ENCODE results near the gene KLHL3. TPM values are rescaled to one million over a fixed set of nuclear protein-coding genes. Genes with fewer than 3 reads are reported as not detected.

The KLHL3 gene
- total RNA-seq, 1 experiment from 2014 or later = 3.5 TPM

- no peak for DNase-seq
- BruUV-seq (replicated peaks) = no TSS peak
- Mint-ChIP-seq H3K27ac (ENCODE audit: unreplicated experiment) (no peak overlapping the region), H3K36me3 (ENCODE audit: insufficient read depth, unreplicated experiment) (no peaks in the 10 kb centered on the region), H3K4me1 (ENCODE audit: low read depth, unreplicated experiment) (no peaks in the 10 kb centered on the region), H3K9me3 (ENCODE audit: unreplicated experiment) (no peaks in the 10 kb centered on the region), H3K4me3 (ENCODE audit: unreplicated experiment) (no peak overlapping the region), H3K27me3 (ENCODE audit: insufficient read depth, unreplicated experiment) (peaks cover 17% of the 10 kb centered on the region)
- H3K27me3 ChIP-seq (replicated peaks; ENCODE audit: control insufficient read depth, insufficient read depth, low read length) = no peaks in the 10 kb centered on the region
- CTCF ChIA-PET = no interaction called here
- no peak overlapping the region for H3K4me3 ChIP-seq (ENCODE audit: low read depth, low read length)
- no peak for TF ChIP-seq CTCF (IDR thresholded peaks at IDR 0.05; ENCODE audit: insufficient read depth in 1 of 2, low read depth in 1 of 2, low read length in 1 of 2, severe bottlenecking in 1 of 2, unreplicated experiment in 1 of 2)
- H3K36me3 ChIP-seq (ENCODE audit: control insufficient read depth, insufficient read depth, low read length) = no peaks in the 10 kb centered on the region
- intact Hi-C loops (cut with micrococcal nuclease; ENCODE audit: unreplicated experiment) = no loop called here
- POLR2A ChIA-PET = no interaction called here
- no peaks in the 10 kb centered on the region for H3K4me1 ChIP-seq
- no peaks in the 10 kb centered on the region for H3K9me3 ChIP-seq
These were observed 152.8 kb downstream of the KLHL3 start for GRCh38 chr5:137583129-137583528.

- H3K4me1 Mint-ChIP-seq (ENCODE audit: low read depth, unreplicated experiment) = no peaks in the 10 kb centered on the region
- DNase-seq = no peak
- no peaks in the 10 kb centered on the region for H3K4me1 ChIP-seq
- H3K27ac Mint-ChIP-seq (ENCODE audit: unreplicated experiment) = no peak overlapping the region
- H3K27me3 Mint-ChIP-seq (ENCODE audit: insufficient read depth, unreplicated experiment) = peaks cover 12% of the 10 kb centered on the region
- POLR2A ChIA-PET = no interaction called here
- no TSS peak for BruUV-seq (replicated peaks)
- no peaks in the 10 kb centered on the region for H3K9me3 Mint-ChIP-seq (ENCODE audit: unreplicated experiment)
- TF ChIP-seq CTCF (IDR thresholded peaks at IDR 0.05; ENCODE audit: insufficient read depth in 1 of 2, low read depth in 1 of 2, low read length in 1 of 2, severe bottlenecking in 1 of 2, unreplicated experiment in 1 of 2) = no peak
- no peaks in the 10 kb centered on the region for H3K27me3 ChIP-seq (replicated peaks; ENCODE audit: control insufficient read depth, insufficient read depth, low read length)
- no peaks in the 10 kb centered on the region for H3K9me3 ChIP-seq
- H3K36me3 ChIP-seq (ENCODE audit: control insufficient read depth, insufficient read depth, low read length) = no peaks in the 10 kb centered on the region
- intact Hi-C loops (cut with micrococcal nuclease; ENCODE audit: unreplicated experiment) = no loop called here
- no peak overlapping the region for H3K4me3 ChIP-seq (ENCODE audit: low read depth, low read length)
- CTCF ChIA-PET = no interaction called here
- no peak overlapping the region for H3K4me3 Mint-ChIP-seq (ENCODE audit: unreplicated experiment)
- H3K36me3 Mint-ChIP-seq (ENCODE audit: insufficient read depth, unreplicated experiment) = no peaks in the 10 kb centered on the region
These were observed 153.7 kb downstream of the KLHL3 start for GRCh38 chr5:137582218-137582617.

GRCh38 chr5:137581776-137582175, 154.1 kb downstream of the KLHL3 start:
- Histone ChIP-seq H3K36me3 (ENCODE audit: control insufficient read depth, insufficient read depth, low read length) (no peaks in the 10 kb centered on the region), H3K27me3 (replicated peaks; ENCODE audit: control insufficient read depth, insufficient read depth, low read length) (no peaks in the 10 kb centered on the region), H3K4me1 (no peaks in the 10 kb centered on the region), H3K4me3 (ENCODE audit: low read depth, low read length) (no peak overlapping the region), H3K9me3 (0 out of 2 replicates have a peak, but pooled peaks cover 3% of the 10 kb centered on the region)
- Mint-ChIP-seq H3K9me3 (ENCODE audit: unreplicated experiment) (no peaks in the 10 kb centered on the region), H3K4me3 (ENCODE audit: unreplicated experiment) (no peak overlapping the region), H3K27me3 (ENCODE audit: insufficient read depth, unreplicated experiment) (peaks cover 7% of the 10 kb centered on the region), H3K36me3 (ENCODE audit: insufficient read depth, unreplicated experiment) (no peaks in the 10 kb centered on the region), H3K4me1 (ENCODE audit: low read depth, unreplicated experiment) (no peaks in the 10 kb centered on the region), H3K27ac (ENCODE audit: unreplicated experiment) (no peak overlapping the region)
- ChIA-PET CTCF (no interaction called here), POLR2A (no interaction called here)
- no peak for TF ChIP-seq CTCF (IDR thresholded peaks at IDR 0.05; ENCODE audit: insufficient read depth in 1 of 2, low read depth in 1 of 2, low read length in 1 of 2, severe bottlenecking in 1 of 2, unreplicated experiment in 1 of 2)
- intact Hi-C loops (cut with micrococcal nuclease; ENCODE audit: unreplicated experiment) = no loop called here
- no peak for DNase-seq
- no TSS peak for BruUV-seq (replicated peaks)

All from Caco-2 (cell line).